ENCODE measurements around the gene SLC37A3. TPM values are rescaled to one million over a fixed set of nuclear protein-coding genes. Genes with fewer than 3 reads are reported as not detected.

Gene SLC37A3
- total RNA-seq, 1 donor: 79.0 TPM

DNA sequence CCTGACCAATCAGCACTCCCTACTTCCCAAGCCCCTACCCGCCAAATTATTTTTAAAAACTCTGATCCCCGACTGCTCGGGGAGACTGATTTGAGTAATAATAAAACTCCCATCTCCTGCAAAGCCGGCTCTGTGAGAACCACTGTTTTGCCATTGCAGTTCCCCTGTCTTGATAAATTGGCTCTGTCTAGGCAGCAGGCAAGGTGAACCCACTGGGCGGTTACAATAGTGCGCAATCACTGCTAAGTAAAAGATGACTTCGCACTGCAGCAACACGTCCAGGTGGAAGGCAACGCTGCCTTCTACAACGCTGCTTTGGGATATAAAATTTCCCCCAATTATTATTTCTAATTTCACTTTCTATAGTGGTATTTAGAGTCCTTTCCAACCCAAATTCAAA is 8.9 kb downstream of the SLC37A3 start:
- DNase-seq (ENCODE audit: low read depth): no peak
- TF ChIP-seq, protein P1, sequence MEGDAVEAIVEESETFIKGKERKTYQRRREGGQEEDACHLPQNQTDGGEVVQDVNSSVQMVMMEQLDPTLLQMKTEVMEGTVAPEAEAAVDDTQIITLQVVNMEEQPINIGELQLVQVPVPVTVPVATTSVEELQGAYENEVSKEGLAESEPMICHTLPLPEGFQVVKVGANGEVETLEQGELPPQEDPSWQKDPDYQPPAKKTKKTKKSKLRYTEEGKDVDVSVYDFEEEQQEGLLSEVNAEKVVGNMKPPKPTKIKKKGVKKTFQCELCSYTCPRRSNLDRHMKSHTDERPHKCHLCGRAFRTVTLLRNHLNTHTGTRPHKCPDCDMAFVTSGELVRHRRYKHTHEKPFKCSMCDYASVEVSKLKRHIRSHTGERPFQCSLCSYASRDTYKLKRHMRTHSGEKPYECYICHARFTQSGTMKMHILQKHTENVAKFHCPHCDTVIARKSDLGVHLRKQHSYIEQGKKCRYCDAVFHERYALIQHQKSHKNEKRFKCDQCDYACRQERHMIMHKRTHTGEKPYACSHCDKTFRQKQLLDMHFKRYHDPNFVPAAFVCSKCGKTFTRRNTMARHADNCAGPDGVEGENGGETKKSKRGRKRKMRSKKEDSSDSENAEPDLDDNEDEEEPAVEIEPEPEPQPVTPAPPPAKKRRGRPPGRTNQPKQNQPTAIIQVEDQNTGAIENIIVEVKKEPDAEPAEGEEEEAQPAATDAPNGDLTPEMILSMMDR (IDR thresholded peaks at IDR 0.05; ENCODE audit: insufficient read depth, low read depth, low read length): no peak

DNA sequence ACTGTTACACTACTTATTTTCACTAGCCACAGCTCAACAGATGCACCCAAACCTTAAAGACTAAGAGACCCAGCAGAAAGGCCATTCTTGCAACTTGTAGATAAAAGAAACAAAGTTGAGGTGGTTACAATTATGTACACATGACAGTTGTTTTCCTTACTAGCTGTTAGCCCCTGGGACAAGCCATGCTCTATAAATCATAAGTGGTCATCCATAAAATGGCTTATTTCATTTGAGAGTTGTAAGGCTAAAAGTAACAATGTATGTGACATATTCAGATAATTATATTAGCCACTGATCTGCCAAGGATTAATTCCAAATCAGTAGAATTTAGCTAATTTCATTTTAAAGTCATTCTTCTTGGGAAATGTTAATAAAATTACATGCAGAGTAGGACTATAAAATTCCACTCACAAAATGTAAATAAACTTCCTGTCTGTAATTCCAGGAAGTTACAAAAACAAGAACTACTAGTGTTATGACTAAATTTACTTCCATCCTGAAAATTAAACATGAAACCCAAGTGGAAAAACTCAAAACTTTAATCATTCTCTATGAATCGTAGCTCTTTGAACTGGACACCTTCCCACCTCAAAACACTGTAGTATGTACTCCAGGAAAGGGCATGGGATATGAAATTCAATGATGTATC is 13.3 kb downstream of the SLC37A3 start:
- TF ChIP-seq, protein P1 (IDR thresholded peaks at IDR 0.05; ENCODE audit: insufficient read depth, low read depth, low read length): no peak
- H3K4me3 ChIP-seq (ENCODE audit: low read depth, low read length): no peak overlapping the region
- peak; percentile 38 for DNase-seq (ENCODE audit: low read depth)

More for the DNA sequence above, 8.9 kb downstream of the SLC37A3 start:
- H3K4me3 ChIP-seq (ENCODE audit: low read depth, low read length): no peak overlapping the region

DNA sequence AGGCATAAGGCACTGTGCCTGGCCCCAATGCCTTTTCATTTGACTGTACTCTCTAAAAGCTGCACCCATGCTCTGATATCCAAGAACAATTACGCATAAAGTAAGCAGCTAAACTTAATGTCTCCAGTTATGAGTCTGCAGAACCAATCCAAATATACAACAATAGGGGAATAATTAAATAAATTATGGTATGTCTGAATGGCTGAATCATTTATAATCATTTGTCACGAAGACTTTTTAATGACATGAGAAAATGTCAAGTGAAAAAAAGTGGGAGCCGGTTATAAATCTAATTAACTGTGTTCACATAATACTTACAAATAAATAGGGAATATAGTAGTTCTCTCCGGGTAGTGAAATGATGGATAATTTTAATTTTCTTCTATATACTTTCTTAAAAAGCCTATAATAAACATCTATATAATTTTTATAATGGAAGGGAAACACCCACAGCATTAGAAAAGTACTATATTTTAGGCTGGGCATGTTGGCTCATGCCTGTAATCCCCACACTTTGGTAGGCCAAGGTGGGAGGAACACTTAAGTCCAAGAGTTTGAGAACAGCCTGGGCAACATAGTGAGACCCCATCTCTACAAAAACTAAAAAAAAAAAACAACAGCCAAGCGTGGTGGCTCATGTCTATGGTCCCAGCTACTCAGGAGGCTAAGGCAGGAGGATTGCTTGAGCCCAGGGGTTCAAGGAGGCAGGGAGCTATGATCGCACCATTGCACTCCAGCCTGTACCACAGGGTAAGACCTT is 14.2 kb downstream of the SLC37A3 start:
- TF ChIP-seq, protein P1 (IDR thresholded peaks at IDR 0.05; ENCODE audit: insufficient read depth, low read depth, low read length): no peak
- no peak for DNase-seq (ENCODE audit: low read depth)
- H3K4me3 ChIP-seq (ENCODE audit: low read depth, low read length): no peak overlapping the region

DNA sequence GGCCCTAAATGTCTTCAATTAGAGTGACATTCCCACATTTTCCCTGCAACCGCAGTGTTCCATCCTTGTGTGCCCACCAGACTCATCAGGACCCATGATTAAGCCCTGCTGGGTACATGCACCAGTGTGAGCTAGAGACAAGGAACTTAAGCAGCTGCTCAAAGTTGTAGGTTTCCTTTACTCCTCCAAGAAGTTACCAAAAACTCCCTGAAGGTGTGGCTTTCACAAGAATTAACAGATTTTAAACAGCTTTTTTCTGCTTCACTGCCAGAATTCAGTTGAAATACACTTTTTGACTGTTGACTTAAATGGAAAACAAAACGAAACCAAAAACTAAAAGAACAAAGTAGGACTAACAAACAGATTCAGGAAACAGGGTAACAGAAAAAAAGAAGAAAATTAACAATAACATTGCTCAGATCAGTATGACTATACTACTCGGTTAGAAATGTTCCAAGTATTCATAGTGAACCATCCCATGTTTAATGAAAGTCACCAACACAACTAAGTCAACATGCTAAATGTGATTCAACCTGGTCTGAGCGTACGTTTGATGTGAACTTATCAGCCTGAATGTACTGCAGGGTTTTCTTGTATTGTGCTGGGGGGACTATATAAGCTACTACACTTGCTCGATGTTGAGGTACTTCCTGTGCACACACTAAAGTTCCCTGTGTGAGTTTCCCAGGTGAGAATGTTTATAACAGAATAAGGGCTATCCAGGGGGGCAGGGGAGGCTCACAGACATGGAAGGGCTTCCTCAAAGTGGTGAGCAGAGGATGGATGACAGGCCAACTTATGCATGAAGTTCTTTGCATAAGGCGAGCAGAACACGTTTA is 22.2 kb downstream of the SLC37A3 start:
- TF ChIP-seq, protein P1 (IDR thresholded peaks at IDR 0.05; ENCODE audit: insufficient read depth, low read depth, low read length): no peak
- H3K4me3 ChIP-seq (ENCODE audit: low read depth, low read length): no peak overlapping the region
- DNase-seq (ENCODE audit: low read depth): no peak

DNA sequence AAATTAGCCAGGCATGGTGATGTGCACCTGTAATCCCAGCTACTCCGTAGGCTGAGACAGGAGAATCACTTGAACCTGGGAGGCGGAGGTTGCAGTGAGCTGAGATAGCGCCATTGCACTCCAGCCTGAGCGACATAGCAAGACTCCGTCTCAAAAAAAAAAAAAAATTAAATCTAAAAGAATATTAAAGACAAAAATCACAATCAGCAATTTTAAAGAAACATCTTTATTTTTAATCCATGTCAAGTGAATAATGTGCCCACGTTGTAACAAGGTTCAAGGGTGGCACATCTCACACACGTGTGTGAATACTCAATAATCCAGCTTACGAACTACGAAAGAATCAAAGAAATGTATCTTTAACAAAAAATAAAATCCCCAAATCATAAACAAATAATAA is 23.0 kb downstream of the SLC37A3 start:
- TF ChIP-seq, protein P1 (IDR thresholded peaks at IDR 0.05; ENCODE audit: insufficient read depth, low read depth, low read length): no peak
- DNase-seq (ENCODE audit: low read depth): no peak
- no peak overlapping the region for H3K4me3 ChIP-seq (ENCODE audit: low read depth, low read length)

DNA sequence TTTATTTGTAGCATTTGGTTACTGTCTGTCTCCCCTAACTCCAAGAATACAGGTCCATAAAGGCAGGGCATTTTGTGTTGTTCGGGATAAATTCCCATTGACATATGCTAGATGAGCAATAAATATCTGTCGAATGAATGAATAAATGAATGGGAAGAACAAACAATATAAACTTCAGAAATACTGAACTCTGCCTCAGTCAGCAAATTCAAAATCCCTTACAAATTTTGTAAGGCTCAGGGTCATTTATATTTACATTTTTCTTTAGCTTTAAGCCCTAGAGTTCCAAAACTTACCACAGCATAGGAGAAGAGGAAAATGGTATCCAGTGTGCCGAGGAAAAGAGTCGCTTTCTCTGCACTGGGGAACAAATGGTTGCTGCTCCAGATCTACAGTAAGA is 29.0 kb downstream of the SLC37A3 start:
- TF ChIP-seq, protein P1 (IDR thresholded peaks at IDR 0.05; ENCODE audit: insufficient read depth, low read depth, low read length): no peak
- no peak for DNase-seq (ENCODE audit: low read depth)
- H3K4me3 ChIP-seq (ENCODE audit: low read depth, low read length): no peak overlapping the region
